ENCODE data around the gene TREH.
"Not testable (repeated sequence)": the region's sequence is repeated elsewhere in the genome, so short reads cannot be mapped to it uniquely, and the experiment has no call there.

The TREH gene

DNA sequence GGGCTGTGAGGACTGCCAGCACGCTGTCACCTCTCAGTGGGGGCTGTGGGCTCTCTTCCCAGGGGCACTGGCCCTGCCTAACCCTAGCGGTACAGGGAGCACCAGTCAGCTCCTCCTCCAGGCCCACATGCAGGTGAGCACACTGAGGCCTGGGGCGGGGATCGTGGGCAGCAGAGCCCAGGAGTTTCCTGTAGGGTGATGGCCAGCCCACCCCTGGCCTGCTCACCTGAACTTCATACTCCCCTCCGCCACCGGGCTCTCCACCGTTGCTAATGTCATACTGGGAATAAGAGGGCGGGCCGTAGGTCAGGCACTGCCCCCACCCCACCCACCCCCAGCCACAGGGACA, 10.0 kb upstream of the TREH start:
- Mint-ChIP-seq H3K4me1 (peaks cover 10% of the 10 kb centered on the region), H3K27me3 (peaks cover 4% of the 10 kb centered on the region), H3K27ac (no peak overlapping the region), H3K9me3 (no peaks in the 10 kb centered on the region), H3K36me3 (no peaks in the 10 kb centered on the region), H3K4me3 (no peak overlapping the region)
- no peak for ATAC-seq (ENCODE audit: low read depth)
- no peak for DNase-seq (ENCODE audit: low spot score in 2 of 2)

DNA sequence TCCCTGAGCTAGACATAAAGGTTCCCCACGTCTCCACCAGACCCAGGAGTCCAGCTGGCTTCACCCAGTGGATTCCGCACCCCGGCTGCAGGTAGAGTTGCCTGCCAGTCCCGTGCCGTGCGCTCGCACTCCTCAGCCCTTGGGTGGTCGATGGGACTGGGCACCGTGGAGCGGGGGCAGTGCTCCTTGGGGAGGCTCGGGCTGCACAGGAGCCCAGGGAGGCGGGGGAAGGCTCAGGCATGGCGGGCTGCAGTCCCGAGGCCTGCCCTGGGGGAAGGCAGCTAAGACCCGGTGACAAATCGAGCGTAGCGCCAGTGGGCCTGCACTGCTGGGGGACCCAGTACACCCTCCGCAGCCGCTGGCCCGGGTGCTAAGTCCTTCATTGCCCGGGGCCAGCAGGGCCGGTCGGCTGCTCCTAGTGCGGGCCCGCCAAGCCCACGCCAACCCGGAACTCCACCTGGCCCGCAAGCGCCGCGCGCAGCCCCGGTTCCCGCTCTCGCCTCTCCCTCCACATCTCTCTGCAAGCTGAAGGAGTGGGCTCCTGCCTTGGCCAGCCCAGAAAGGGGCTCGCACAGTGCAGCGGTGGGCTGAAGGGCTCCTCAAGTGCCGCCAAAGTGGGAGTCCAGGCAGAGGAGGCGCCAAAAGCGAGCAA, 9.5 kb upstream of the TREH start:
- no peak overlapping the region for H3K27ac Mint-ChIP-seq
- no peak for ATAC-seq (ENCODE audit: low read depth)
- no peak overlapping the region for H3K4me3 Mint-ChIP-seq
- H3K9me3 Mint-ChIP-seq, result no peaks in the 10 kb centered on the region
- DNase-seq (ENCODE audit: low spot score in 2 of 2), result no peak
- peaks cover 10% of the 10 kb centered on the region for H3K4me1 Mint-ChIP-seq
- H3K27me3 Mint-ChIP-seq, result peaks cover 4% of the 10 kb centered on the region
- H3K36me3 Mint-ChIP-seq, result no peaks in the 10 kb centered on the region

DNA sequence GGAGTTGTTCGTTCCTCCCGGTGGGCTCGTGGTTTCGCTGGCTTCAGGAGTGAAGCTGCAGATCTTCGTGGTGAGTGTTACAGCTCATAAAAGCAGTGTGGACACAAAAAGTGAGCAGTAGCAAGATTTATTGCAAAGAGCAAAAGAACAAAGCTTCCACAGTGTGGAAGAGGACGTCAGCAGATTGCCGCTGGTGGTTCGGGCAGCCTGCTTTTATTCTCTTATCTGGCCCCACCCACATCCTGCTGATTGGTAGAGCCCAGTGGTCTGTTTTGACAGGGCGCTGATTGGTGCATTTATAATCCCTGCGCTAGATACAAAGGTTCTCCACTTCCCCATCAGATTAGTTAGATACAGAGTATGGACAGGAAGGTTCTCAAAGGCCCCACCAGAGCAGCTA, 8.9 kb upstream of the TREH start:
- not testable (repeated sequence) for ATAC-seq (ENCODE audit: low read depth); H3K27me3 Mint-ChIP-seq

DNA sequence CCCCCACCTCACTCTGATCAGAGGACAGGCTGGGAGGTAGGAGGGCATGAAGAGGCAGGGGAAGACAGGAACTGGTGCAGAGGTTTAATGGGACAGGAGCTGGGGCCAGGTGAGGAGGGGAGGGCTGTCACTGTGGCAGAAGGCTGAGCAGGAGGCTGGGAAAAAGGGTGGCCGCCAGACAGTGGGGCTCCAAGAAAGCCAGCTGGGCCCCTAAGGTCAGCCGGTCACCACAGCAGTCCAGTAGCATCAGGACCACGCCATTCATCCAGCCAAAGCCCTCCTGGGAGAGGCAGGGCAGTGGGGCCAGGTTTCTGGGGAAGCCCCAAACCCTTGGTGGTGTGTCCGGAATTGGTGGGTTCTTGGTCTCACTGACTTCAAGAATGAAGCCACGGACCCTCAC, 8.5 kb upstream of the TREH start:
- no peak overlapping the region for H3K27ac Mint-ChIP-seq
- peaks cover 6% of the 10 kb centered on the region for H3K27me3 Mint-ChIP-seq
- H3K4me3 Mint-ChIP-seq, result no peak overlapping the region
- H3K9me3 Mint-ChIP-seq, result no peaks in the 10 kb centered on the region
- ATAC-seq (ENCODE audit: low read depth) (no peak), DNase-seq (ENCODE audit: low spot score in 2 of 2) (no peak)
- no peaks in the 10 kb centered on the region for H3K36me3 Mint-ChIP-seq
- peaks cover 10% of the 10 kb centered on the region for H3K4me1 Mint-ChIP-seq

More for the DNA sequence above, 8.9 kb upstream of the TREH start:
- H3K27ac Mint-ChIP-seq; H3K9me3 Mint-ChIP-seq; H3K36me3 Mint-ChIP-seq; H3K4me3 Mint-ChIP-seq; DNase-seq (ENCODE audit: low spot score in 2 of 2): not testable (repeated sequence)
- H3K4me1 Mint-ChIP-seq, result peaks cover 10% of the 10 kb centered on the region

DNA sequence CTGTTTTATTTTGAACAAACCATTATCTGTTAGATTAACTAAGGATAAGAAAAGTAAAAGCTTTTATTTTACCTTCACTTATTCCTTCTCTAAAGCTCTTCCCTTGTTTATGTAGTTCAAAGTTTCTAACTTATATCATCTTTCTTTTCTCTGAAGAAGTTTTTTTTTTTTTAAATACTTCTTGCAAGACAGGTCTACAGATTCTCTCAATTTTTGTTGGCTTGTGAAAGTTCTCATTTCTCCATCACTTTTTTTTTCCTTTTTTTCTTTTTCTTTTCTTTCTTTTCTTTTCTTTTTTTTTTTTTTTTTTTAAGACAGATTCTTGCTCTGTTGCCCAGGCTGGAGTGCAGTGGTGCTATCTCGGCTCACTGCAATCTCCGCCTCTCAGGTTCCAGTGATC, 4.7 kb upstream of the TREH start:
- ATAC-seq (ENCODE audit: low read depth) (no peak), DNase-seq (ENCODE audit: low spot score in 2 of 2) (no peak)
- Mint-ChIP-seq H3K4me1 (no peaks in the 10 kb centered on the region), H3K27me3 (peaks cover 8% of the 10 kb centered on the region), H3K4me3 (no peak overlapping the region), H3K9me3 (no peaks in the 10 kb centered on the region), H3K36me3 (no peaks in the 10 kb centered on the region), H3K27ac (no peak overlapping the region)

DNA sequence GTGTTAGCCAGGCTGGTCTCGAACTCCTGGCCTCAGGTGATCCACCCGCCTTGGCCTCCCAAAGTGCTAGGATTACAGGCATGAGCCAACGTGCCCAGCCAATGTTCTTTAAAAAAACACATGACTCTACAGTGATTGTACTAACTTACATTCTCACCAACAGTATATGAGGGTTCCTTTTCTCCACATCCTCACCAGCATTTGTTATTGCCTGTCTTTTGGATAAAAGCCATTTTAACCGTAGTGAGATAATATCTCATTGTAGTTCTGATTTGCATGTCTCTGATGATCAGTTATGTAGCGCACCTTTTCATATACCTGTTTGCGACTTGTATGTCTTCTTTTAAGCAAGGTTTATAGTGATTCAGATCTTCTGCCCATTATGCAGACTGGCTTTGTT, 3.5 kb upstream of the TREH start:
- not testable (repeated sequence) for DNase-seq (ENCODE audit: low spot score in 2 of 2); H3K4me3 Mint-ChIP-seq; H3K4me1 Mint-ChIP-seq; H3K36me3 Mint-ChIP-seq; H3K27me3 Mint-ChIP-seq; H3K9me3 Mint-ChIP-seq; ATAC-seq (ENCODE audit: low read depth); H3K27ac Mint-ChIP-seq

DNA sequence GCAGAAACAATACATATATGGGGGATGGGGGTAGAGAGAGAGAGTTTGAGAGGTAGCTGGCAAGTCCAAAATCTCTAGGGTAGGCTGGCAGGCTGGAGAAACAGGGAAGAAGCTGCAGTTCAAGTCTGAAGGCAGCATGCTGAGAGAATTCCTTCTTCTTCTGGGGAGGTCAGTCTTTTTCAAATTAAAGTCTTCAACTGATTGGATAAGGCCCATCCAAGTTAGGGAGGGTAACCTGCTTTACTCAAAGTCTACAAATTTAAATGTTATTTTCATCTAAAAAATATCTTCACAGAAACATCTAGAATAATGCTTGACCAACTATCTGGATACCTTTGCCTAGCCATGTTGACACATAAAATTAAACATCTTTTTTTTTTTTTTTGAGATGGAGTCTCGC, 2.9 kb upstream of the TREH start:
- Mint-ChIP-seq H3K4me1 (no peaks in the 10 kb centered on the region), H3K27ac (no peak overlapping the region), H3K36me3 (peaks cover 3% of the 10 kb centered on the region), H3K27me3 (peaks cover 7% of the 10 kb centered on the region), H3K9me3 (no peaks in the 10 kb centered on the region), H3K4me3 (no peak overlapping the region)
- ATAC-seq (ENCODE audit: low read depth), result no peak
- DNase-seq (ENCODE audit: low spot score in 2 of 2), result no peak

DNA sequence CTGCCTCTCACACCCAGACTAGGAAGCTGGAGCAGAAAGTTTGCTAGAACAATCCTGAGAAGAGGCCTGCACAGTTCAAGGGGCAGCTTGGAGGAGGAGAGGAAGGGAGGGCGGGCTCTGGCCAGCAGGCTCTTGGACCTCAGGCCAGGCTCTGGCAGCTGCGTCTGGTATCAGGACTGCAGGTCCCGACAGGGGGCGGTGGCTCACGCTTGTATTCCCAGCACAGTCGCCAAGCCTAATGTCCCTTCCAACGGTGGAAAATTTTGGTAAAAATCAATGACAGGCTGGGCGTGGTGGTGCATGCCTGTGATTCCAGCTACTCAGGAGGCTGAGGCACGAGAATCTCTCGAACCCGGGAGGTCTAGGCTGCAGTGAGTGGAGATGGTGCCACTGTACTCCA, 542 bp downstream of the TREH start:
- H3K4me3 Mint-ChIP-seq; ATAC-seq (ENCODE audit: low read depth); H3K4me1 Mint-ChIP-seq: not testable (repeated sequence)

DNA sequence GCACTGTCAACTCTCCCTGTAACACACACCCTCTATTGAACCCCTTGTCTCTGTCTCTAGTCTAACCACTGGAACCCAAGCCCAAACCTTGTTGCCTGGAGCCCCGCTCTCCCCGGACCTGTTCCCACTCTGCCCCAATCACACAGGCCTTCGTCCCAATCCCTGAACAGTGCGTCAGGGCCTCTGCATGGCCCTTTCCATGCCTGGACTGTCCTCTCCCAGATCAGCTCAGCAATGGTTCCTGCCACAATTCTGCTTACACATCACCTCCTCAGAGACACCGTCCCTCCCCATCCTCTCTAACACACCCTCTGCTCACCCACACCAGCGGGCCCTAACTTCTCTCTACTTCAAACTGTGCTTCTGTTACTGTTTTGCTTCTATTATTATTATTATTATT, 1.5 kb downstream of the TREH start:
- H3K9me3 Mint-ChIP-seq, result peaks cover 2% of the 10 kb centered on the region

More for the DNA sequence above, 542 bp downstream of the TREH start:
- H3K27me3 Mint-ChIP-seq; H3K27ac Mint-ChIP-seq; H3K9me3 Mint-ChIP-seq; DNase-seq (ENCODE audit: low spot score in 2 of 2); H3K36me3 Mint-ChIP-seq: not testable (repeated sequence)

DNA sequence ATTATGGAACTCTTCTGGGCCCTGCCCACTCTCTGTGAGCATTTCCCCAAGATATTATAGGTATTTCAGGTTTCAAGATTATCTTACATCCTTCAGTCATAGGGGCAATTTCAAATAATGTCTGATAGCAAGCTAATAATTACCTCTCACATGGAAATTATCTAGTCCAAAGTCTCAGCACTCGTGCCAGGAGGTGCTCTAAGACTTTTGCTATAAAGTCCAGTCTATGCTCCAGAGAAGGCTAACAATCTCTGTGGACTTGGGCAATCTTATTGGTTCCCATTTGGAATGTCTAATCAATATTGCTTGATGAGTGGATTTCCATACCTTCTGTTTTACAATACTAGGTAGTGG, 5.4 kb downstream of the TREH start:
- Mint-ChIP-seq H3K4me1 (no peaks in the 10 kb centered on the region), H3K9me3 (peaks cover 15% of the 10 kb centered on the region), H3K27me3 (peaks cover 11% of the 10 kb centered on the region), H3K36me3 (peaks cover 3% of the 10 kb centered on the region), H3K27ac (no peak overlapping the region), H3K4me3 (no peak overlapping the region)
- DNase-seq (ENCODE audit: low spot score in 2 of 2) (no peak), ATAC-seq (ENCODE audit: low read depth) (no peak)

More for the DNA sequence above, 1.5 kb downstream of the TREH start:
- ATAC-seq (ENCODE audit: low read depth) (no peak), DNase-seq (ENCODE audit: low spot score in 2 of 2) (no peak)
- Mint-ChIP-seq H3K36me3 (peaks cover 3% of the 10 kb centered on the region), H3K4me1 (no peaks in the 10 kb centered on the region), H3K4me3 (no peak overlapping the region), H3K27me3 (peaks cover 8% of the 10 kb centered on the region), H3K27ac (no peak overlapping the region)

DNA sequence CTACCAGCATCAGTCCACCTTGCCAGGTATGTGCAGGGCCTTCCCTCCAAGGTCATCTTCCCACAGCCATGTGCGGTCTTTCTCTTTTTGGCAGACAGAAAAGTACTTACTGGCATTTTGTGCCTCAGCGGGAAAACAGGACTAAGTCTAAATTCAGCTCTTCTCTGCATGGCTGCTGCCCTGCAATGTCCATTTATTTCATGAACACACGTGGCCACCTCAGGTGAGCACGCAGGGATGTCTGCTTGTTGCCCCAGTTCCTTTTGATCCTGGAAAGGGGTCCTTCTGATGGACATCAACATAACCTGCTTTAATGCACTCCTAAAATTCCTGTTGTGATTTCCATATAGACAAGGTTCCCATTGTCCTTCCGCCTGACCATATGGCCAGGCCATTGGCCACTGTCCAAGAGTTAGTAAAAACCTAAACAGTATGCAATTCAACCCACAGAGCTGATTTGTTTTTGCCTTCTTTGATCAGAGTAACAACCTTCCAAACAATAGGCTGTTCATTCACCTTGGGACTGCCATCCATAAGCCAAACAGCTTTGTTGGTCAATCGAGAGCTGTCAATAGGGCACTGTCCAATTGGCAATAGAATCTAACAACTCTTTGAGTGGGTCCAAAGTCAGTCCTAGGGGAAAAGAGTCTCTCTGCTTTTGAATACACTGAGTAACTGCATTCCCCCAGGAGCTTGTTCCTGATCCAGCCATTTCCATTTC, 5.9 kb downstream of the TREH start:
- Mint-ChIP-seq H3K4me3 (no peak overlapping the region), H3K27me3 (peaks cover 11% of the 10 kb centered on the region), H3K36me3 (peaks cover 3% of the 10 kb centered on the region), H3K9me3 (peaks cover 15% of the 10 kb centered on the region), H3K4me1 (no peaks in the 10 kb centered on the region), H3K27ac (no peak overlapping the region)
- ATAC-seq (ENCODE audit: low read depth) (no peak), DNase-seq (ENCODE audit: low spot score in 2 of 2) (no peak)

DNA sequence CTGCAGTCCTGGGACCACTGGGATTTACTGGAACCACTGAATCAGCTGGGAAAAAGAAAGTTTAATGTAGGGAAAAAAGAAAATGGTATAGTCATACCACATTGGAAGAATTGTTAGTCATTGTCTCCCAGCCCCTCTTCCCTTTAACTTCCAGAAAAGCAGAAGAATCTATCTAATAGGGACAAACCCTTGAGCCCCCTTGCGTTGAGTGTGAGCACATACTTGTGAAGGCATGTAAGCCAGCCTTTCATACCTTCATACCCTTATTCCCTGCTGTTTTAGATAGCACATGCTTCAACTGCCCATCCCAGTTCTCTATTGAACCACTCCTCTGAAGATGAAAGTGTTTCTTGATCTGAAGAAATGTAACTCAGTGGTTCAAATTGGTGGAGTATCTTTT, 6.6 kb downstream of the TREH start:
- Mint-ChIP-seq H3K27me3 (peaks cover 11% of the 10 kb centered on the region), H3K4me3 (no peak overlapping the region), H3K36me3 (no peaks in the 10 kb centered on the region), H3K9me3 (peaks cover 15% of the 10 kb centered on the region), H3K27ac (no peak overlapping the region), H3K4me1 (no peaks in the 10 kb centered on the region)
- ATAC-seq (ENCODE audit: low read depth) (no peak), DNase-seq (ENCODE audit: low spot score in 2 of 2) (no peak)

DNA sequence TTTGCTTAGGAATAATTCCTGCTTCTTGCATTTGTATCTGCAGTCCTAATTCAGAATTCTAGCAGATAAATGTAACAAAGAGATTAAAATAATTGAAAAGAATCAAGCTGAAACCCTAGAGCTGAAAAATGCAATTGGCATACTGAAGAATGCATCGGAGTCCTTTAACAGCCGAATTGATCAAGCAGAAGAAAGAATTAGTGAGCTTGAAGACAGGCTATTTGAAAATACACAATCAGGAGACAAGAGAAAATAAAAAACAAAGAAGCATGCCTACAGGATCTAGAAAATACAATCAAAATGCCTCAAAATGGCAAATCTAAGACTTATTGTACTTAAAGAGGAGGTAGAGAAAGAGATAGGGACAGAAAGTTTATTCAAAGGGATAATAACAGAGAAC, 8.2 kb downstream of the TREH start:
- Mint-ChIP-seq H3K4me3 (no peak overlapping the region), H3K27ac (no peak overlapping the region), H3K36me3 (no peaks in the 10 kb centered on the region), H3K9me3 (peaks cover 12% of the 10 kb centered on the region), H3K27me3 (peaks cover 9% of the 10 kb centered on the region), H3K4me1 (no peaks in the 10 kb centered on the region)
- ATAC-seq (ENCODE audit: low read depth) (no peak), DNase-seq (ENCODE audit: low spot score in 2 of 2) (no peak)

DNA sequence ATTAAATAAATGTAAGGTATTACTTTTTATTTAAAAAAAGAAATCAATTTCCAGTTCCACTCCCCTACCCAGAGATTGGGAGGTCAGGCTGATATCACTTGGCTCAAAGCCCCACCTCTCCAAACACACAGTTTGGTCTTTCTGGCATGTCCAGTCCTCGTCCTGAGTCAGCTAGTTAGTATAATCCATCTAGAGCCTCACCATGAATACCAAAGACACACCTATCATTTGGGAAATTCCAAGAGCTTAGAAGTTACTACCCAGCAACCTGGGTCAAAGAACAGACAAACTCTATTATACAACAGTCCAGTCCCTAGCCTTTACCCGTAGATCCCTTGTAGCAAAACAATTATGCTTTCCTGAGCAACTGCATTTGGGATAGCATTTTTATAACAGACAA, 9.4 kb downstream of the TREH start:
- peaks cover 8% of the 10 kb centered on the region for H3K27me3 Mint-ChIP-seq
- ATAC-seq (ENCODE audit: low read depth) (no peak), DNase-seq (ENCODE audit: low spot score in 2 of 2) (no peak)
- H3K9me3 Mint-ChIP-seq, result peaks cover 12% of the 10 kb centered on the region
- no peaks in the 10 kb centered on the region for H3K36me3 Mint-ChIP-seq
- no peak overlapping the region for H3K4me3 Mint-ChIP-seq
- no peak overlapping the region for H3K27ac Mint-ChIP-seq
- H3K4me1 Mint-ChIP-seq, result no peaks in the 10 kb centered on the region

DNA sequence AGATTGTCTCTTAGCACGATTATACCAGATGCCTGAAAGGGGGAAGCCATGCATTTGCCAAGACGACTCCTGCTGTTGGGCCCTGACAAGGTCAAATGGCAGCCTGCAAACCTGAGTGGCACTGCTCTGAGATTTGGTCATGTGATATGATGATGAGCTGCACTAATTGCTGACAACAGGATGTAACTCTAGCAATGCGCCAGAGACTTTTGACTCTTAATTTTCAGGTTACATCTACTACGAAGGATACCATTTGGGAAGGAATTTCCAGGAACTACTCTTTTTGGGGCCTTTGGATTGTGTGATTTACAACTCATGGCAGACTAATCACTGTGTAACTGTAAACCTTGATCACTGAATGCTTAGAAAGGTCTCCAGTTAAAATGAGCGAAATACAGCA, 13.1 kb downstream of the TREH start:
- Mint-ChIP-seq H3K27me3 (peaks cover 11% of the 10 kb centered on the region), H3K4me3 (no peak overlapping the region), H3K27ac (no peak overlapping the region), H3K36me3 (no peaks in the 10 kb centered on the region), H3K9me3 (peaks cover 10% of the 10 kb centered on the region), H3K4me1 (no peaks in the 10 kb centered on the region)
- no peak for DNase-seq (ENCODE audit: low spot score in 2 of 2)
- no peak for ATAC-seq (ENCODE audit: low read depth)
